Activated T-cell treated with anti-CD3 and anti-CD28 coated beads for 1 hour (primary cell): ENCODE data around the gene MAPK8IP1.
"Not testable (repeated sequence)": the region's sequence is repeated elsewhere in the genome, so short reads cannot be mapped to it uniquely, and the experiment has no call there.

Source experiments
- DNase-seq: peaks from one replicate; pipeline ENCODE4 v3.0.0-alpha.2; 2020; ENCODE audit warnings: low read depth

MAPK8IP1 gene

DNA sequence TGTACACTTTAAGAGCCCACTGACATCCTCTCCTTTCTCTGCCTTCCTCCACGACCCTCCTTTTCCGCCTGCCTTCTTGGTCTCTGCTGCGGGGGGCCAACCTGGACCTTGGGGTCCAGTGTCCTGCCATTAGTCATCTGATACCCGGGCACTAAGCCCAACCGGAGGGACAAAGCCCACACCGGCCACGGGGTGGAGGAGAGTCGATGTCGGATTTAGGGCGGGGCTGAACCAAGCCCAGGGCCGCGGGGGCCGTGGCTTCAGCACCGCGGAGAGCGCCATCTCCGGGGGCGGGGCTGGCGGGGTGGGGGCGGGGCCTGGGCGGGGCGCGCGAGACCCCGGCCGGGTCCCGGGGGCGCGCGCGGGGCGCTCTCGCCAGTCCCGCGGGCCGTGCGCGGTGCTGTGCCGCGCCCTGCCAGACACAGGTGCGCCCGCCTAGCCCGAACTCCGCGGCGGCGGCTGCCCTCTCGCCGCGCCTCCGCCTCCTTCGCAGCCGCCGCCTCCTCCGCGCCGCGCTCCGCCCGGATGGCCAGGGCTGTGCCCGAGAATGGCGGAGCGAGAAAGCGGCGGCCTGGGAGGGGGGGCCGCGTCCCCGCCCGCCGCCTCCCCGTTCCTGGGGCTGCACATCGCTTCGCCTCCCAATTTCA, at the start of gene MAPK8IP1:
Gene MAPK8IP1 (plus strand): TSS at position 378 of the 647 bp plus-strand sequence. CDS start 170 bp downstream, at position 548.
- peak; percentile 35 for DNase-seq

DNA sequence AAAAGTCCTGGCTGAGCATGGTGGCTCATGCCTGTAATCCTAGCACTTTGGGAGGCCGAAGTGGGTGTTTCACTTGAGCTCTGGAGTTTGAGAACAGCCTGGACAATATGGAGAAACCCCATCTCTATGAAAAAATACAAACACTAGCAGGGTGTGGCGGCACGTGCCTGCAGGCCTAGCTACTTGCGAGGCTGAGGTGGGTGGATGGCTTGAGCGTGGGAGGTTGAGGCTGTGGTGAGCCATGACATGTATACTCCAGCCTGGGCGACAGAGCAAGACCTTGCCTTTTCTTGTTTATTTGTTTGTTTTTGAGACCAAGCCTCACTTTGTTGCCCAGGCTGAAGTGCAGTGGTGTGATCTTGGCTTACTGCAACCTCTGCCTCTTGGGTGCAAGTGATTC, 46.2 kb upstream of the MAPK8IP1 start:
- no peak for DNase-seq

DNA sequence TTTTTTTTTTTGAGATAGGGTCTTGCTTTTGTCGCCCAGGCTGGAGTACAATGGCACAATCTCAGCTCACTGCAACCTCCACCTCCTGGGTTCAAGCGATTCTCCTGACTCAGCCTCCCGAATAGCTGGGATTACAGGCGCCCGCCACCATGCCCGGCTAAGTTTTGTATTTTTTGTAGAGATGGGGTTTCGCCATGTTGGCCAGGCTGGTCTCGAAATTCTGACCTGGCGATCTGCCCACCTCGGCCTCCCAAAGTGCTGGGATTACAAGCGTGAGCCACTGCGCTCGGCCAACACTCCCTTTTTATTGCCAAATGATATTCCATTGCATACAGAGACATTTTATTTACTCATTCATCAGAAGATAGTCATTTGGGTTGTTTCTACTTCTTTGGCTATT, 45.2 kb upstream of the MAPK8IP1 start:
- not testable (repeated sequence) for DNase-seq

- DNase-seq, result peak; percentile 81
These were observed 42.1 kb upstream of the MAPK8IP1 start for GRCh38 chr11:45843158-45843924.

- DNase-seq, result no peak
These were observed 40.5 kb upstream of the MAPK8IP1 start for GRCh38 chr11:45844822-45845578.

GRCh38 chr11:45846174-45846675, 39.2 kb upstream of the MAPK8IP1 start:
- no peak for DNase-seq

DNA sequence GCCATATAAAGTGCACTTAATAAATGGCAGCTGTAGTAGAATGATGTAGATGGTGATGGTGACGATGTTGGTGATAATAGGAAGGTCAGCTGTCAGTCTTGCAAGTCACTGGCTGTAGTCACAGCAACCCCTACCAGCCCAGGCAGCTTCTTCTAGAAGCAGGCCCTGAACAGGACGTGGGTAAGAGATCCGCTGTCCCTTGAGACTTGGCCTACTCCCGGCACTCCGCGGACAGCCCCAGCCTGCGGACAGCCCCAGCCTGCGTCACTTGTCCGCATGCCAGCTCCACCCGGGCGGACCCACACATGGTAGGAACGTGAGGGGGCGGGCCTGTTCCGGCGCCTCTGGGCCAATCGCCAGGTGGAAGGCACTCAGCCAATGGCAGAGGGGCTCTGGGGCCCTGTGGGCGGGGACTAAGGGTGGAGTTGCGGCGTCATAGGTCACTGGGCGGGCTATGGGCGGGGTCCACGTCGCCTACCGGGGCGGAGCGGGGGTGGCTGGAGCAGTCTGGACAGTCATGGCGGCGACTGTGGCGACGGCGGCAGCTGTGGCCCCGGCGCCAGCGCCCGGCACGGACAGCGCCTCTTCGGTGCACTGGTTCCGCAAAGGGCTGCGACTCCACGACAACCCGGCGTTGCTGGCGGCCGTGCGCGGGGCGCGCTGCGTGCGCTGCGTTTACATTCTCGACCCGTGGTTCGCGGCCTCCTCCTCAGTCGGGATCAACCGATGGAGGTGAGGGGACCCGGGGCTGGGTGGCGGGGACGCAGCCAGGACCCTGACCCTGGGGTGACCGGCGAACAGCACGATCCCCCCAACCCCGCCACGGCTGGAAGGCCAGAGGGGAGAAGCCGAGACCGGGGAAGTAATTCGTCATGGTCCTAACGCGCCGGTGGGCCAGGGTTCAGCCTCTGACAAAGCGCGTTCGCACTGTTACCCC, 38.2 kb upstream of the MAPK8IP1 start, which contains the start of gene CRY2:
Gene CRY2 (plus strand): TSS at position 502 of the 937 bp plus-strand sequence. CDS start 16 bp downstream, at position 518.
- DNase-seq, result peak; percentile 99

GRCh38 chr11:45847911-45848316, 37.5 kb upstream of the MAPK8IP1 start:
- no peak for DNase-seq

- DNase-seq, result no peak
These were observed 36.8 kb upstream of the MAPK8IP1 start for GRCh38 chr11:45848654-45849081.

- DNase-seq, result no peak
These were observed 35.0 kb upstream of the MAPK8IP1 start for GRCh38 chr11:45850446-45850845.

DNA sequence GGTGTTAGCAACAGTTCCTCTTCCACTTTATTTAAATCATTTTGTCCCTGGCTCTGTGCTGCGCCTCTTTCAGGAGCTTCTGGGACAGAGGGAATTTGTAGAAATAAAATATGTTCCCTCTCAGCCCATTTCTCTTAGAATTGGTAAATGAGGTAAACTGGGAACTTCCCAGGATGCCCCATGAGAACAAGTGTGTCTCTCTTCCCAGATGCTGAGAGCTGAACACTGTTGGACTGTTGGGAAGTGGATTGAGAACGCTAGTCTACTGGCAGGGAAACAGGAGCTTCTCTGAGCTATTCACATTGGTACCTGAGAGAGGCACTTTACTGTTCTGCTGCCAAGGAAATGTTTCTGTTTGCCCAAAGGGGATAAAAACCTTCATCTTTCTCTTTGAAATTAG, 34.2 kb upstream of the MAPK8IP1 start:
- DNase-seq, result no peak

DNA sequence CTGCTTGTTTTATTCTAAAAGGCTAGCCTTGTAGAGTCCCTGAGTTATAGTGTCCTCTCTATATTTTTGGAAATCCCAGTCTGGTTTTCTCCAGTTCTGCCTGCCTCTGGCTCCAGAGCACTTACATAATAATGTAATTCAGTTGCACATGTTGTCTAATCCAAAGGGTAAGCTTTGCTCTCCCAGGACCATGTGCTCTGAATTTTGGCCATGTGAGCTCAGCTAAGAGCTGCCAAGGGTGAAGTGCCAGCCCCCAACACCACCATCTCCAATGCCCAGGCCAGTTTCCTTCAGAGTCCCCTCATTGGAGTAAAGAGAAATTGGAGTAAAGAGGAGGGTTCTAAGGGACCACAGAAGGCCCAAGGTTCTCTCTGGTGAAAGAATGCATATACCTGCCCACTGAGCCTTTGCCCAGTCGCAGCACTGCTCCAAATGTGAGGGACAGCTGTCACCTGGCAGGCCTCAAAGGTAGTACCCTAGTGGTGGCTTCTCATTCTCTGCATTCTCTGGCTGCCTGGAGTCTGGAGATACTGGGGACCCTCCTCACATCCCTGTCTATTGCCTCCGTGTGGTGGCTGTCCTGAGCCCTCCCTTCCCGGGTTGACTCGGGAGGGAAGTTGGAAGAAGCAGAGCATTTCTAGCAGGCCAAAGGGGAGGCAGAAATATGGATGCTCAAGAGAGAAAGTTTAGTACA, 33.3 kb upstream of the MAPK8IP1 start:
- DNase-seq, result no peak

GRCh38 chr11:45852712-45853101, 32.7 kb upstream of the MAPK8IP1 start:
- DNase-seq, result no peak

GRCh38 chr11:45853332-45854219, 31.9 kb upstream of the MAPK8IP1 start:
- DNase-seq, result no peak

- DNase-seq, result no peak
These were observed 30.1 kb upstream of the MAPK8IP1 start for GRCh38 chr11:45855308-45855707.

GRCh38 chr11:45856044-45856468, 29.4 kb upstream of the MAPK8IP1 start:
- DNase-seq, result no peak

- DNase-seq, result no peak
These were observed 27.4 kb upstream of the MAPK8IP1 start for GRCh38 chr11:45857961-45858474.

- no peak for DNase-seq
These were observed 26.6 kb upstream of the MAPK8IP1 start for GRCh38 chr11:45858751-45859398.

DNA sequence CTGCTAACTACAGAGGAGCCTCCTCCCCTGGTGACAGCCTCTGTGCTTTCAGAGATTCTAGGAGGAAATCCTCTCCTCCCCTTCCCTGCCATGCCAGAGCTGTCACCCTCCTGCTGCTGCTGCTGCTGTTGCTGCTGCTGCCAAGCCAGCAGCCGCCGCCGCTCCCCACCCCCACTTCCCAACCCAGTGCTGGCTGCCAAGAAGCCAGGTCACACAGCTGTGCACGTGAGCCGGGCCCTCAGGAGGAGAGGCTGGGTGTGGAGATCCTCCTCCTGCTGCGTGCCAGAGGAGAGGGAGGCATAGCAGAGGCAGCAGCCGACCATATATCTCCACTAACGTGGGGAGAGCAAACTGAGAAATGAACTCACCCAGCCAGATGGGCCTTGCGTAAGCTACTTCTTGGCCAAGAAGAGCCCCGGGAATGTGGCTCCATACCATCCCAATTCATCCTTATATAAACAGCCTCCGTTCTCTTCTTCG, 25.8 kb upstream of the MAPK8IP1 start:
- no peak for DNase-seq
